Endothelial cell of umbilical vein (primary cell): Measurements from ENCODE around the gene LDLRAD3. TPM values are rescaled to one million over a fixed set of nuclear protein-coding genes. Genes with fewer than 3 reads are reported as not detected.

ENCODE experiments used
- BruUV-seq: library from RNA; stranded (reverse); fragments of 400-500 nt; replicated peaks from 2 replicates; lab custom pipeline; 2021; lab: Mats Ljungman, UMichigan
- CTCF ChIA-PET: fragments of 300-600, 350-600 bp; sonication (Branson Sonifier 250); formaldehyde crosslinking; loops from one replicate; lab custom pipeline; 2021; ENCODE audit warnings: antibody characterized with exemption, inconsistent platforms; lab: Charles Lee
- POLR2A ChIA-PET: fragments of 300-600, 350-600 bp; sonication (Branson Sonifier 250); formaldehyde crosslinking; loops from one replicate; lab custom pipeline; 2021; ENCODE audit warnings: antibody characterized with exemption, inconsistent platforms; lab: Charles Lee
- DNase-seq: peaks from one replicate; pipeline ENCODE4 v3.0.0-alpha.2; 2011; ENCODE audit warnings: low read depth, low spot score
- FAIRE-seq: peaks from 2 replicates; lab custom pipeline; 2011; peaks lifted over from hg19 to GRCh38; lab: Jason Lieb, UNC
- H2AFZ ChIP-seq: 2 replicates; pipeline ENCODE4 v1.6.0; 2012; ENCODE audit warnings: low read depth, low read length, control low read depth, inconsistent platforms
- H3K27ac ChIP-seq: 2 replicates; pipeline ENCODE4 v1.5.1; 2011; ENCODE audit warnings: low read depth, mild to moderate bottlenecking, control low read depth, low read length, moderate library complexity; ENCODE audit not compliant: insufficient read depth
- H3K27me3 ChIP-seq, 2 experiments: 2 replicates each; pipeline versions ENCODE4 v1.6.0 to v1.6.1; 2011; ENCODE audit warnings: low read length in 2 of 2, mixed read lengths in 1 of 2; ENCODE audit not compliant: control insufficient read depth in 2 of 2, insufficient read depth in 2 of 2
- H3K36me3 ChIP-seq, 2 experiments: 2 replicates in 1 of 2; 3 replicates in 1 of 2; pipeline ENCODE4 v1.5.1; 2011; ENCODE audit warnings: low read length in 2 of 2, mild to moderate bottlenecking in 1 of 2, moderate library complexity in 1 of 2; ENCODE audit not compliant: control insufficient read depth in 2 of 2, insufficient read depth in 2 of 2; ENCODE audit errors: extremely low read depth in 1 of 2
- H3K4me1 ChIP-seq: 3 replicates; pipeline ENCODE4 v1.5.1; 2011; ENCODE audit warnings: mild to moderate bottlenecking, low read length; ENCODE audit not compliant: control insufficient read depth, insufficient read depth; ENCODE audit errors: extremely low read depth
- H3K4me2 ChIP-seq: 2 replicates; pipeline ENCODE4 v1.6.1; 2011; ENCODE audit warnings: low read length, control low read depth, mixed read lengths; ENCODE audit not compliant: insufficient read depth
- H3K4me3 ChIP-seq, 3 experiments: fragments of 200-600 bp in 1 of 3; sonication (generic), shearing (Covaris generic) in 1 of 3; replicated peaks in 1 of 3; 2 replicates each; pipeline ENCODE4 v1.5.1; 2011 to 2016; ENCODE audit warnings: control low read depth in 3 of 3, low read length in 3 of 3, mild to moderate bottlenecking in 2 of 3, inconsistent platforms in 1 of 3, low read depth in 1 of 3, moderate library complexity in 1 of 3; ENCODE audit not compliant: insufficient read depth in 1 of 3
- H3K79me2 ChIP-seq: 2 replicates; pipeline ENCODE4 v1.6.0; 2012; ENCODE audit warnings: low read length, inconsistent platforms; ENCODE audit not compliant: control insufficient read depth, insufficient read depth
- H3K9ac ChIP-seq: replicated peaks from 2 replicates; pipeline ENCODE3; 2011; ENCODE audit warnings: low read length, control low read depth; ENCODE audit not compliant: insufficient read depth; ENCODE audit errors: extremely low read depth
- H3K9me1 ChIP-seq: replicated peaks from 3 replicates; pipeline ENCODE4 v1.6.0; 2011; ENCODE audit warnings: mild to moderate bottlenecking, low read length; ENCODE audit not compliant: control insufficient read depth, insufficient read depth; ENCODE audit errors: extremely low read depth
- H3K9me3 ChIP-seq: replicated peaks from 2 replicates; pipeline ENCODE4 v1.5.1; 2012; ENCODE audit warnings: low read length, inconsistent platforms; ENCODE audit not compliant: control insufficient read depth, insufficient read depth
- H4K20me1 ChIP-seq: replicated peaks from 2 replicates; pipeline ENCODE3; 2011; ENCODE audit warnings: mild to moderate bottlenecking, low read length; ENCODE audit not compliant: control insufficient read depth, insufficient read depth; ENCODE audit errors: extremely low read depth
- CTCF ChIP-seq, 2 donors: IDR thresholded peaks; 1 replicate in 1 of 2; 2 replicates in 1 of 2; pipeline ENCODE4 v1.5.1; 2011; ENCODE audit warnings: low read length in 2 of 2, mild to moderate bottlenecking in 2 of 2, moderate library complexity in 2 of 2, control low read depth in 1 of 2, inconsistent platforms in 1 of 2, low read depth in 1 of 2; ENCODE audit not compliant: insufficient read depth in 1 of 2; ENCODE audit errors: extremely low read depth in 1 of 2
- EZH2 ChIP-seq: IDR thresholded peaks from 2 replicates; pipeline ENCODE4 v1.6.1; 2012; ENCODE audit warnings: borderline replicate concordance, low read depth, mild to moderate bottlenecking, moderate library complexity, low read length, inconsistent platforms; ENCODE audit not compliant: severe bottlenecking
- FOS ChIP-seq: IDR thresholded peaks from 2 replicates; pipeline ENCODE4 v1.6.1; 2011; ENCODE audit warnings: mild to moderate bottlenecking, low read length, moderate library complexity, borderline replicate concordance; ENCODE audit not compliant: insufficient read depth
- GATA2 ChIP-seq: IDR thresholded peaks from 2 replicates; pipeline ENCODE4 v1.7.0; 2011; ENCODE audit warnings: low read depth, mild to moderate bottlenecking, moderate library complexity, mixed read lengths, low read length; ENCODE audit not compliant: insufficient read length, insufficient read depth
- JUN ChIP-seq: IDR thresholded peaks from 2 replicates; pipeline ENCODE4 v1.6.1; 2011; ENCODE audit warnings: borderline replicate concordance, low read depth; ENCODE audit not compliant: insufficient read length, insufficient read depth
- MYC ChIP-seq: IDR thresholded peaks from one replicate; pipeline ENCODE4 v1.6.1; 2011; ENCODE audit warnings: mild to moderate bottlenecking, low read depth, low read length
- POLR2A ChIP-seq: IDR thresholded peaks from 2 replicates; pipeline ENCODE4 v1.6.1; 2012; ENCODE audit warnings: low read depth, mild to moderate bottlenecking, control low read depth, low read length
- POLR2AphosphoS5 ChIP-seq: IDR thresholded peaks from 2 replicates; pipeline ENCODE4 v1.6.1; 2012; ENCODE audit warnings: low read depth, mild to moderate bottlenecking, control low read depth, low read length, moderate library complexity; ENCODE audit not compliant: insufficient read depth
- dilution Hi-C: fragments of 300-500 bp; cut with MboI; formaldehyde crosslinking; loops from one replicate; pipeline ENCODE4 v1.15.0; 2019; ENCODE audit warnings: low sequenced_read_pairs; ENCODE audit not compliant: extremely low pct_ligation_motif_present
- intact Hi-C: fragments of 100-400 bp; cut with micrococcal nuclease; formaldehyde crosslinking; loops from one replicate; pipeline ENCODE4 v1.10.0; 2022
- polyA plus RNA-seq, 4 experiments: library from polyadenylated mRNA; depleted of rRNA in 3 of 4; stranded (reverse) in 3 of 4; unstranded in 1 of 4; fragments of >200 nt; gene quantifications; 2 replicates each; pipeline versions ENCODE4 v1.2.1 to v1.2.3, GENCODE V29; 2011 to 2012; ENCODE audit warnings: missing spikeins in 1 of 4
- total RNA-seq: library from RNA; stranded (reverse); gene quantifications from 2 replicates; pipeline ENCODE4 v1.2.3, GENCODE V29; 2021
- TF ChIP-seq, protein P1 (sequence below): IDR thresholded peaks from 2 replicates; pipeline ENCODE4 v1.6.1; 2011; ENCODE audit not compliant: insufficient read depth, insufficient read length

The LDLRAD3 gene
- total and polyA plus RNA-seq, 2 donors (not counting 3 experiments of a cell fraction or from before 2014, with no cell fraction given): 17.9 to 25.1 TPM

GRCh38 chr11:36273110-36273509 is 329.2 kb downstream of the LDLRAD3 start:
- ChIA-PET POLR2A (no interaction called here), CTCF (interaction anchor here (0.6 to 4.2 kb wide), 6 partner anchors 8 to 657 kb away, joined by 3 to 24 read pairs (median 4); no protein-coding TSS in a partner anchor)
- Histone ChIP-seq H3K9ac (no peak overlapping the region), H3K79me2 (no peaks in the 10 kb centered on the region), H3K9me1 (no peaks in the 10 kb centered on the region), H3K9me3 (no peaks in the 10 kb centered on the region), H4K20me1 (no peaks in the 10 kb centered on the region), H3K27me3 (no peaks in the 10 kb centered on the region), H2AFZ (no peak overlapping the region), H3K27ac (no peak overlapping the region), H3K4me2 (no peak overlapping the region), H3K4me3 (no peak overlapping the region), H3K4me1 (peaks cover 3% of the 10 kb centered on the region), H3K36me3 (peaks cover 4 to 7% of the 10 kb centered on the region in 2 experiments)
- no peak for TF ChIP-seq JUN
- TF ChIP-seq, protein P1, sequence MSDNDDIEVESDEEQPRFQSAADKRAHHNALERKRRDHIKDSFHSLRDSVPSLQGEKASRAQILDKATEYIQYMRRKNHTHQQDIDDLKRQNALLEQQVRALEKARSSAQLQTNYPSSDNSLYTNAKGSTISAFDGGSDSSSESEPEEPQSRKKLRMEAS: no peak
- TF ChIP-seq GATA2: no peak
- dilution Hi-C loops: loop anchor here (25.0 kb wide), 2 partner anchors 461 to 661 kb away; partner anchors contain the start of gene FJX1
- intact Hi-C loops: no loop called here
- no peak for DNase-seq
- no TSS peak for BruUV-seq
- FAIRE-seq: no peak

DNA sequence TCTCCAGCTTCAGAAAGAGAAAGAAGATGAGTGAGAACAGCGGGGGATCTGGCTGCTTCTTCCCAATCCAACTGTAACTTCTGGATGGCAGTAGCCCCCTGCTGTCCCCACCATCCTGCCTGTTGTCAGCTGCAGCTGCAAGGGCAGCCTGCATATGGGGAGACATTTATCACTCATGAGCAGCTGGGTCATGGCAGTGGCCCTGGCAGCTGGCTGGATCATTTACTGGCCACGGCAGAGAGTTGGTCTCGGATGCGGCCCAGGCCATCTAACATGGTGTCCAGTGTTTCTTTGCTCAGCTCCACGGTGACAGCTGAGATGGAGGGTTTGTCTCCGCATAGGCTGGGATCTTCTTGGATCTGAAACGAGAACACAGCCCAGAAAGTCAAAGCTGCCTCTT is 330.6 kb downstream of the LDLRAD3 start:
- Histone ChIP-seq H3K9ac (no peak overlapping the region), H3K4me3 (no peak overlapping the region), H3K4me1 (peaks cover 3% of the 10 kb centered on the region), H3K36me3 (peaks cover 4 to 10% of the 10 kb centered on the region in 2 experiments), H3K9me3 (no peaks in the 10 kb centered on the region), H3K4me2 (no peak overlapping the region), H3K9me1 (no peaks in the 10 kb centered on the region), H4K20me1 (no peaks in the 10 kb centered on the region), H3K27ac (no peak overlapping the region), H3K27me3 (no peaks in the 10 kb centered on the region), H2AFZ (no peak overlapping the region), H3K79me2 (no peaks in the 10 kb centered on the region)
- ChIA-PET CTCF (interaction anchor here (0.9 to 4.2 kb wide), 6 partner anchors 8 to 452 kb away, joined by 3 to 24 read pairs (median 6); no protein-coding TSS in a partner anchor), POLR2A (no interaction called here)
- BruUV-seq: no TSS peak
- no peak for DNase-seq
- intact Hi-C loops: no loop called here
- TF ChIP-seq GATA2 (no peak), POLR2A (no peak), POLR2AphosphoS5 (no peak), JUN (no peak), CTCF (IDR thresholded peaks at IDR 0.05; ENCODE audit: extremely low read depth in 1 of 2, insufficient read depth in 1 of 2, low read depth in 1 of 2, low read length in 2 of 2) (no peak), MYC (no peak), EZH2 (no peak), FOS (no peak)
- TF ChIP-seq, protein P1: no peak
- dilution Hi-C loops: loop anchor here (25.0 kb wide), 2 partner anchors 462 to 662 kb away; partner anchors contain the start of gene FJX1
- FAIRE-seq: no peak
